ENCODE data around the gene TUBB1. TPM values are rescaled to one million over a fixed set of nuclear protein-coding genes. Genes with fewer than 3 reads are reported as not detected.

TUBB1 gene
- total and polyA plus RNA-seq, 2 of the 4 experiments (the other 2 are of a cell fraction): not detected

DNA sequence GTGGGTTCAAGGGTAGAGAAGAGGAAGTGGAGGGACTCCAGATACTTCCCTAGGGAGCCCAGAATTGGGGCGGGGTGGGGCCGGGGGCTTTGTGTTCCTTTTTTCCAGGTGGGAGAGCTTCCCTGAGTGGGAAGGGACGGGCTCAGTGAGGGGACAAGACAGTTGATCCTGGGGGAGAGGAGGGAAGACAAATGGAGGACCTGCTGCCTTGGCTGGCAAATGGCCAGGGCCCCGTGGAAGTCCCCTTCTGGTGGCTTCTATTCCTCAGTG lies 14.8 kb upstream of the TUBB1 start:
- H4K8ac ChIP-seq (ENCODE audit: low read depth in 2 of 2, low read length in 2 of 2): no peak overlapping the region
- H2BK120ac ChIP-seq (ENCODE audit: low read depth, low read length): no peak overlapping the region
- no peak overlapping the region for H3K23ac ChIP-seq (ENCODE audit: low read depth, low read length)
- no peak overlapping the region for H2BK5ac ChIP-seq (ENCODE audit: low read depth, low read length, poor library complexity, severe bottlenecking)
- POLR2A ChIA-PET (ENCODE audit: unreplicated experiment): no interaction called here
- H3K56ac ChIP-seq (ENCODE audit: extremely low read depth, insufficient read depth, low read length): no peak overlapping the region
- H2AK9ac ChIP-seq (replicated peaks; ENCODE audit: low read depth, low read length, poor library complexity): no peak overlapping the region
- no peak overlapping the region for H2BK20ac ChIP-seq (ENCODE audit: low read depth, low read length)
- H3K27me3 ChIP-seq (ENCODE audit: control insufficient read depth, insufficient read depth, low read length): no peaks in the 10 kb centered on the region
- H3K9me3 ChIP-seq (ENCODE audit: control insufficient read depth, insufficient read depth, low read length): no peaks in the 10 kb centered on the region
- H2AFZ ChIP-seq (replicated peaks; ENCODE audit: low read length, poor library complexity): no peak overlapping the region
- H3K79me1 ChIP-seq (ENCODE audit: low read depth in 1 of 2, low read length in 2 of 2): peaks cover 10 to 35% of the 10 kb centered on the region in 2 experiments; a peak in 3 of 4 replicates
- H3K27ac ChIP-seq (ENCODE audit: insufficient read depth, low read length): no peak overlapping the region
- CTCF ChIA-PET: no interaction called here
- ATAC-seq (ENCODE audit: low read depth) (no peak), DNase-seq (no peak)
- intact Hi-C loops (cut with micrococcal nuclease): no loop called here
- H3K36me3 ChIP-seq (ENCODE audit: control insufficient read depth, insufficient read depth, low read length): peaks cover 8% of the 10 kb centered on the region
- H3K4me3 ChIP-seq (ENCODE audit: insufficient read depth, low read depth, low read length): no peak overlapping the region
- H2BK15ac ChIP-seq (ENCODE audit: low read depth, low read length): no peak overlapping the region
- no CpG with 5 or more reads among the region's 4 CpGs for WGBS, 2 experiments (ENCODE audit: extremely low coverage in 2 of 2, insufficient read length in 1 of 2)
- no peak overlapping the region for H3K4ac ChIP-seq (ENCODE audit: low read depth, low read length)
- H4K20me1 ChIP-seq (ENCODE audit: insufficient read depth, low read length): no peaks in the 10 kb centered on the region; the same call in 1 of the 2 replicates
- no peak overlapping the region for H4K91ac ChIP-seq (ENCODE audit: insufficient read depth, low read depth, low read length)
- H4K5ac ChIP-seq (ENCODE audit: low read depth, low read length): no peak overlapping the region
- BruUV-seq (replicated peaks): no TSS peak
- TF ChIP-seq CHD1 (IDR thresholded peaks at IDR 0.05; ENCODE audit: low read depth, low read length) (no peak), BHLHE40 (IDR thresholded peaks at IDR 0.05; ENCODE audit: low read depth, low read length) (no peak), SMC3 (IDR thresholded peaks at IDR 0.05; ENCODE audit: low read depth, low read length) (no peak), RFX5 (IDR thresholded peaks at IDR 0.05; ENCODE audit: low read depth, low read length) (no peak), POLR2A (IDR thresholded peaks at IDR 0.05; ENCODE audit: low read depth, low read length) (no peak), RCOR1 (IDR thresholded peaks at IDR 0.05; ENCODE audit: insufficient replicate concordance, low read length) (no peak), CEBPB (IDR thresholded peaks at IDR 0.05; ENCODE audit: low read depth, low read length) (no peak), RAD21 (IDR thresholded peaks at IDR 0.05; ENCODE audit: low read length) (no peak), FOS (IDR thresholded peaks at IDR 0.05; ENCODE audit: low read depth, low read length) (no peak), MAFK (IDR thresholded peaks at IDR 0.05; ENCODE audit: low read depth, low read length) (no peak), MXI1 (IDR thresholded peaks at IDR 0.05; ENCODE audit: borderline replicate concordance, low read depth, low read length) (no peak), MAZ (IDR thresholded peaks at IDR 0.05; ENCODE audit: borderline replicate concordance, low read depth, low read length) (no peak), NFE2L2 (IDR thresholded peaks at IDR 0.05; ENCODE audit: low read depth, low read length) (no peak)
- TF ChIP-seq, protein P1, sequence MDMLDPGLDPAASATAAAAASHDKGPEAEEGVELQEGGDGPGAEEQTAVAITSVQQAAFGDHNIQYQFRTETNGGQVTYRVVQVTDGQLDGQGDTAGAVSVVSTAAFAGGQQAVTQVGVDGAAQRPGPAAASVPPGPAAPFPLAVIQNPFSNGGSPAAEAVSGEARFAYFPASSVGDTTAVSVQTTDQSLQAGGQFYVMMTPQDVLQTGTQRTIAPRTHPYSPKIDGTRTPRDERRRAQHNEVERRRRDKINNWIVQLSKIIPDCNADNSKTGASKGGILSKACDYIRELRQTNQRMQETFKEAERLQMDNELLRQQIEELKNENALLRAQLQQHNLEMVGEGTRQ (IDR thresholded peaks at IDR 0.05; ENCODE audit: low read depth, low read length): no peak
- TF ChIP-seq, protein P2, sequence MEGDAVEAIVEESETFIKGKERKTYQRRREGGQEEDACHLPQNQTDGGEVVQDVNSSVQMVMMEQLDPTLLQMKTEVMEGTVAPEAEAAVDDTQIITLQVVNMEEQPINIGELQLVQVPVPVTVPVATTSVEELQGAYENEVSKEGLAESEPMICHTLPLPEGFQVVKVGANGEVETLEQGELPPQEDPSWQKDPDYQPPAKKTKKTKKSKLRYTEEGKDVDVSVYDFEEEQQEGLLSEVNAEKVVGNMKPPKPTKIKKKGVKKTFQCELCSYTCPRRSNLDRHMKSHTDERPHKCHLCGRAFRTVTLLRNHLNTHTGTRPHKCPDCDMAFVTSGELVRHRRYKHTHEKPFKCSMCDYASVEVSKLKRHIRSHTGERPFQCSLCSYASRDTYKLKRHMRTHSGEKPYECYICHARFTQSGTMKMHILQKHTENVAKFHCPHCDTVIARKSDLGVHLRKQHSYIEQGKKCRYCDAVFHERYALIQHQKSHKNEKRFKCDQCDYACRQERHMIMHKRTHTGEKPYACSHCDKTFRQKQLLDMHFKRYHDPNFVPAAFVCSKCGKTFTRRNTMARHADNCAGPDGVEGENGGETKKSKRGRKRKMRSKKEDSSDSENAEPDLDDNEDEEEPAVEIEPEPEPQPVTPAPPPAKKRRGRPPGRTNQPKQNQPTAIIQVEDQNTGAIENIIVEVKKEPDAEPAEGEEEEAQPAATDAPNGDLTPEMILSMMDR (conservative IDR thresholded peaks at IDR 0.05; ENCODE audit: low read depth, low read length): no peak
- TF ChIP-seq, protein P3, sequence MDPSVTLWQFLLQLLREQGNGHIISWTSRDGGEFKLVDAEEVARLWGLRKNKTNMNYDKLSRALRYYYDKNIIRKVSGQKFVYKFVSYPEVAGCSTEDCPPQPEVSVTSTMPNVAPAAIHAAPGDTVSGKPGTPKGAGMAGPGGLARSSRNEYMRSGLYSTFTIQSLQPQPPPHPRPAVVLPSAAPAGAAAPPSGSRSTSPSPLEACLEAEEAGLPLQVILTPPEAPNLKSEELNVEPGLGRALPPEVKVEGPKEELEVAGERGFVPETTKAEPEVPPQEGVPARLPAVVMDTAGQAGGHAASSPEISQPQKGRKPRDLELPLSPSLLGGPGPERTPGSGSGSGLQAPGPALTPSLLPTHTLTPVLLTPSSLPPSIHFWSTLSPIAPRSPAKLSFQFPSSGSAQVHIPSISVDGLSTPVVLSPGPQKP (IDR thresholded peaks at IDR 0.05; ENCODE audit: borderline replicate concordance, low read depth, low read length): no peak
- peaks cover 11% of the 10 kb centered on the region; the same call in 1 of the 2 replicates for H3K9me1 ChIP-seq (ENCODE audit: insufficient read depth, low read length)
- H2AK5ac ChIP-seq (ENCODE audit: low read depth, low read length): no peak overlapping the region
- H3K4me1 ChIP-seq (ENCODE audit: control insufficient read depth, insufficient read depth, low read length): peaks cover 12% of the 10 kb centered on the region
- in situ Hi-C loops (cut with MboI; ENCODE audit: low sequenced_read_pairs): no loop called here
- H3K14ac ChIP-seq (replicated peaks; ENCODE audit: low read depth, low read length): no peak overlapping the region
- dilution Hi-C loops (cut with HindIII; ENCODE audit: low sequenced_read_pairs, unreplicated experiment): no loop called here
- no peak overlapping the region for H3K18ac ChIP-seq (ENCODE audit: low read depth, low read length)
- no peak overlapping the region for H3K9ac ChIP-seq (ENCODE audit: low read depth, low read length)
- no peak overlapping the region for H3K4me2 ChIP-seq (ENCODE audit: low read depth, low read length)

All from IMR-90 (cell line).